ENCODE measurements around the gene MRPS34.

GRCh38 chr16:1793578-1794220 lies 20.8 kb upstream of the MRPS34 start, which contains the start of gene IGFALS:
- TF ChIP-seq CTCF (IDR thresholded peaks at IDR 0.05) (no peak), POLR2A (IDR thresholded peaks at IDR 0.05) (no peak)
